GM19025 (cell line): ENCODE measurements around the gene CEP350.
"Not testable (repeated sequence)": the region's sequence is repeated elsewhere in the genome, so short reads cannot be mapped to it uniquely, and the experiment has no call there.

ENCODE experiments used
- ATAC-seq: cut with Tn5 transposase; IDR thresholded peaks from one replicate; pipeline ENCODE4 v1.9.1; 2021; ENCODE audit warnings: mild to moderate bottlenecking, low read depth, moderate library complexity; ENCODE audit not compliant: unreplicated experiment

CEP350 gene

GRCh38 chr1:179938752-179939151 lies 15.9 kb upstream of the CEP350 start:
- no peak for ATAC-seq

DNA sequence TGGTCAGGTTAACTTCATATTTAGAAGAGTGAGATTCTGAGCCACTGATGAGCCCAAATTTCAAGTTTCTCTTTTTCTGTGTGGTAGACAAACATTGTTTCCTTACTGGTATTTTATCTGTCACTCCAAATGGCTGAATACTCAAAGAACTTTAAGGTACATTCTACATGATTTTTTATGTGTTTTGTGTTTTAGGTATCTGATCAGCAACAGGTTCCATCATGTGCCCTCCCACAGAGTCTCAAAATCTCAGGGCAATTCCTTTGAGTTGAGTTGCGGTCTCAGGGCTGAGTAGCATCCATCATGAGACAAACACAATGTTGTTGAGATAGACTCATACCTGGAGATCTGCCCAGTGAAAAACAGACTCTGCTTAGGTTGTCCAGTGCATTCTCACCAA lies 14.7 kb upstream of the CEP350 start:
- no peak for ATAC-seq

- no peak for ATAC-seq
These were observed 13.2 kb upstream of the CEP350 start for GRCh38 chr1:179941454-179941853.

GRCh38 chr1:179950651-179951050 lies 4.0 kb upstream of the CEP350 start:
- ATAC-seq, result no peak

DNA sequence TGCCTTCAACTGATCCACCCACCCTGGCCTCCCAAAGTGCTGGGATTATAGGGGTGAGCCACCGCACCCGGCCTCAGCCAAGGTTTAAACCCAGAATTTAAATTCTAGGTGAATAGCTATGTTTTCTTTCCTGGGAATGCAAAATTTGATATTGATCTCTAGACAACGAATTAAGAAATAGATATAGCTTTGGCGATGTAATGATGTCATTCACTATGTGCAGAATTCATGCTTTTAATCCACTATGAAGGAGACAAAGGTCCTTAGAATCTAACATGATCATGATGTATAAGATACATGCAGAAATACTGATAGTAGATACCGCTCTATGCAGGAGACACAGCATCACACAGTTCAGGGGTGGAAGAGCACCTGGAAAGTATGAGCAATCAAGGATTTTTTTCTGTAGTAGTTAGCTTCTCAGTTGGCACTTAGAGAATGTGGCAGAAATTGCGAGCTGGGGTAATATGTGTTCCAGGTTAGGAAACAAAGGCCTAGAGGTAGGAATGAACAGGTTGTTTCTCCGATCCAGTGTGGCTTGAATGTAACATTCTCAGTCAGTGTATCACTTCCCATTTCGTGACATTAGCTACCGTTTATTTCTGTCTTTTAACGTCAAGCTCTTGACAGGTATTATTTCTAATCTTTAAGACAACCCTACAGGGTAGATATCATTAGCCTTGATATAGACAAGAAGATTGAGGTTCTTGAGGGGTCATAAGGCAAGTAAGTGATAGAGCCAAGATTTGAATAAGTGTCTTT lies 3.0 kb upstream of the CEP350 start:
- ATAC-seq, result no peak

DNA sequence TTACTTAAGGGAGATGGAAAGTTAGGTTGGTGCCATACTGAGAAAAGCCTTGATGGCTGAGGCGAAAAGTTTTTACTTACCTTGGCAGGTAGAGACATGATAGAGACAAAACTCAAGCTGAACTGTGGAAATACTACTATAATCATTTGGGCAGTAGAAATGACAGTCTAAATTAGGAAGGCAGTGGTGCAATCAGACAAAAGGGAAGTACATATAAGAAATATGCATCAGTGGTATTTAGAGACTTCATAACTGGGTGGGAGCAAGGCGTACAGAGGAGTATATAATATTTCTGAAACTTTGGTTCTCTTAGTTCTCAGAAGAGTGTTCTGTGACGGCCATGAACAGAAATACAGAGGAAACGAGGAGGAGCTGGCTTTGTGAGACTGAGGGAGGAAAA lies 2.4 kb upstream of the CEP350 start:
- ATAC-seq, result no peak

DNA sequence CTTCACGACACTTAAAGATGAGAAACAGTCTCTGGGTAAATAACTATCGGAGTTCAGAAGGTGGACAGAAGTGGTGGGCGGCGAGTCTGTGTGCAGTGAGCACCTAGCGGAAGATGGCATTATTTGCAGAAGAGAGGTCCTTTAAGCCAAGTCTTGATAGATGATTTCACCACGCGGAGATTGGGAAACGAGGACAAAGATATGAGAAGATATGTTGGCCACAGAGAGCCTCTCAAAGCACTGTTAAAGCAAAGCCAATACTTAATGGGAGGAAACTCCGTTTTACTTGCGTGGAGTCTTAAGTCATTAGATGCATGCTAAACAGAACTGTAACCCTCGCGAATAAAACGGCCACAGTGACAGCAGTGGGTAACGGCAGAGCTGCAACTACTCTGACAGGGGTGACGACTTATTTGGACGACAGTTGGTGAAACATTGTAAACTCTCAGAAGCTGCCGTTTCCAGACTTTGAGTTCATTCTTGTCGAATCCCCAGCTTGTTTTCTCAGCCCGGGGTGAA lies 577 bp upstream of the CEP350 start:
- peak; percentile 3 for ATAC-seq

DNA sequence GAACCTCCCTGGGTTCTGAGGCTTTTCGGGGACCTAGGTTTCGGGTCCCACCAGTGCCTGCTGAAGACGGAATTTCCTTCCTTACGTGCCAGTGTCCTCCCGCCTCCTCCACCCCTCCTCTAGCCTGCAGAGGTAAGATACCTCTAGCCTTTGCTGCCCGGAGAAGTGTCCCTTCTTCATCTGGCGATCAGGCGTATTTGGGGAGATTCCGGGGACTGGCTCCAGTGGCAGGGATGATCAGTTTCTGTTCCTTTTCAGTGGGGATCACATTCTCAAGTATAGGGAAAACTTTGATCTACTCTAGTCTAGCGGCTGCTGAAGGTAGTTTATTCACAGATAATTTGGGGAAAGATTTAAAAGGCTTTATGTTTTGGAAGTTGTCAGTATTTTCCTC lies 674 bp downstream of the CEP350 start:
- no peak for ATAC-seq

DNA sequence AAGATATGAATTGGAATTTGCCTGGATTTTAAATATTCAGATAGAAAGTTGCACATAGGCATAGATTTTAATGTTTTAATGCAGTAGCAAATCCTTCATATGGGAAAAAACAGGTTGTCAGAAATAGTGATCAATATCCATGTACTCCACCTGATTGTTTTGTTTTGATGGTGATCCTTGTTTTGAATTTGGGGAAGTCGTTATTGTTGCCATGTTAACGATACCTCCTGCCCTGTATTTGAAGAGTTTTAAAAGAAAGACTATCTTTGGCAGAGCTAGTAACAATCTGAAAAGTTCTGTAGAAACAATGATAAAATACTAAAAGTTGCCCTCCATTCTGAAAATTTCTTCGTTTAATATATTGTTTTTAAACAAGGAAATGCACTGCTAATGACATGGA lies 1.1 kb downstream of the CEP350 start:
- no peak for ATAC-seq

DNA sequence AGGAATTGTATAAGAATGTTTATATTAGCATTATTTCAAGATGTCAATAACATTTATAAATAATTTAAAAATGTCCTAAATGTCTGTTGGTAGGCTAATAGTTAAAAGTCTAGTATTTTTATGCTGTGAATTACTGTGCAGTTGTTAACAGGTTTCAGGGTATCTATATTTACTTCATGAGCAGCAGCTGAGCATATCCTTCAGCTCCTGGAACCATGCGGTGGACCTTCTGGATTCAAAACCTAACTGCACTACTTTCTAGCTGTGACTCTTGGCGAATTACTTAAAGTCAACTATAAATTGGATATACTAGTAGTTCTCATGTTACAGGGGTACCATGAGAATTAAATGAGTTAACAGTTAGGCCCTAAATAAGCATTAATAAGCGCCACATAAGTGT lies 3.7 kb downstream of the CEP350 start:
- ATAC-seq, result no peak

- not testable (repeated sequence) for ATAC-seq
These were observed 7.6 kb downstream of the CEP350 start for GRCh38 chr1:179962168-179962567.

GRCh38 chr1:179966551-179966950 lies 11.9 kb downstream of the CEP350 start:
- no peak for ATAC-seq

- ATAC-seq, result no peak
These were observed 13.8 kb downstream of the CEP350 start for GRCh38 chr1:179968284-179968993.

GRCh38 chr1:179968994-179969919 lies 14.6 kb downstream of the CEP350 start:
- no peak for ATAC-seq

DNA sequence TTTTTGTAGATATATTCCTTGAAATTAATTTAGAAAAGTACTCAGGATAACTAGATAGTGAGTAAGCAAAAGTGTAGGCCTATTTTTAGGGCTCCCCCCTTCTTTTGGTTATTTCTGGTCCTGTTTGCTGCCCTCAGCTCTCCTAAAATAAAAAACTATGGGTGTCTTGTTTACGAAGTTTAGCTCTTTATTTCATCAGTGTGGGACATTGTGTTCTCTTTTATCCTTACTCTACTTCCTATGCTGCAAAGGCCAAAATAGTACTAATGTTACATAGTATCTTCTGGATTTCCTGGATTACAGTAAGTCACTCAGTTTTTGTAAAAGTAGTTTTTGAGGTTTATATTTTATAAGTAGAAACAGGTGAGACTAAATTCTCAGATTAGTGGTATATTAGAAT lies 15.4 kb downstream of the CEP350 start:
- no peak for ATAC-seq

DNA sequence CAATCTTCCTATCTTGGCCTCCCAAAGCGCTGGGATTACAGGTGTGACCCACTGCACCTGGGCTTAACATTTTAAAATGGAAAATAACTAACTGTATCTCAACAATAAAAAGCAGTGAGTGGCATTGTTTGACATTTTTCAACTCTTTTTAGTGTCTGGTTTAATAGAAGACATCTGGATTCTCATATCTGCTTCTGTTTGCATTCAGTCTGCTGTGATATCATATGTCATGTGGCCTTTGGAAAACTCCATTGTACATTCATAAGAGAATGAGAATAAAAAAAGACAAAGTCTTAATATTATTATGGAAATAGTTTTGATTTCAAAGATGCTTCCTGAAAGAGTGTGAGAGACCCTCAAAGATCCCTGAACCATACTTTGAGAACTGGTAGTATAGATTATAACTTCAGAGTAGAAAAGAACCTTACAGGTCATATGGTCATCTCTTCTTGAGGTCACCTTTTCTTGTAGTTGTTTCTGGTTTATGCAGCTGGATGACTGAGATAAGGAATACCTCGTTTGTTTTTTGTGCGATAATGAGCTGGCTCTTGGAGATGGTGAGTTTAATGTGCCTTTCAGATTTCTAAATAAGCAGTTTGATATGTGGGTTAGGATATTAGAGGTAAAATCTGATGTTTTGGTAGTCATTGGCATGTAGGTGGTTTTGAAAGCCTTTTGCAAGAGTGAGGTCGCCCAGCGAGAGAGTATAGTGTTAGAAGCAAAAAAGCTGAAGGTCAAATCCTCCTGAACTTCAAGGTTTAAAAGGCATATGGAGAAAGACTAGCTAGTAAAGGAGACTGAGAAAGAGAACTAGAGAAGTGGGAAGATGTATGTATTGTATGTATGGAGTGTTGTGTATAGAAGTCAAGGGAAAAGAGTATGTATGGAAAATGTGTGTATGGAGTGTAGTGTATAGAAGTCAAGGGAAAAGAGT lies 17.2 kb downstream of the CEP350 start:
- no peak for ATAC-seq

- no peak for ATAC-seq
These were observed 18.8 kb downstream of the CEP350 start for GRCh38 chr1:179973198-179974110.

DNA sequence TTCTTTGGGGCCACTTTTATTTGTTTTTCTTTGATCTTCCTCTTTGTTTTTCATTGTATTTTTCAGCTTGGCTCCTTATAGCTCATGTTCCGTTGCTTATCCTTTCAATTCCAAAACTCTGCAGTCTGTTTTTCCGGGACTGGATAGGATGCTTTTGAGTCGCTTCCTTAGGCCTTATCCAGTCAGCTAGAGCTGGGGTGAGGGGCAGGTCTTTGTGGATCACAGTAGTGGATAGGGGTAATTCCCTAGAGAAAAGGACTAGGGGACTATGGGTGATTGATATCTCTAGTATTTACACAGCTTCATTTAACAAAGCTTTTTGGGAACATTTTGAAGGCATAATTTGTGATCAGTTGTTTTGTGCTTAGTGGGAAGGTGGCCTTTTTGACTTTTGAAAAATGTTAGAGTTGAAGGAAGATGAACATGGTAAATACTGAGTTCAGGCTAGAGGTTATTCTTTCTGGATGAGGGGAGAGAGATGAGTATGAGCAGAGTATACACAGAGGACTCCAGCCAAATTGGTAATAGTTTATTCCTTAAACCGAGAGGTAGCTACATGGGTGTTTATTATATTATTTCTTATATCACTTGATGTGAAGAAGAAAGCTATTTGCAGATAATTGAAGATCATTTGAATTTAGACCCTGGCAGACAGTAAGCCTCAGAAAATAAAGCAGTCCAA lies 22.5 kb downstream of the CEP350 start:
- ATAC-seq, result no peak
